ENCODE data around the gene TRABD2B.

The TRABD2B gene

DNA sequence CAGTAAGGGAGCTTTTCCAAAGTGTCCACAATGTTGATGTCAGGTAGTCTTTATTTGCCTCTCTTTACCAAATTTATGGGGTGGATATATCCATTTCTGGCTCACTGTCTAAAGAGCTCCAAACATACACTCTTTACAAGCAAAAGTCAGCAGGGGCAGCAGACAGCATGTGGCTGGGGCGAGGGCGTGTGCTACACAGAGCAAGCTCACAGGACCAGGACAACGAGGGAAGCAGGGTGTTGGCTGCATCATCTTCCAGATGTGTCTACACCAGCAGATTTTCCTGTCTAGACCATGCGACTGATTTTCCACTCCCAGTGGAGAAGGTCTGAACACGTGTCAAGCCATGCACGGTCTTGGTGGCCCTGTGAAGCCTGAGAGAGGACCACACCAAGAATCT is 123.8 kb downstream of the TRABD2B start:
- no peak for DNase-seq

DNA sequence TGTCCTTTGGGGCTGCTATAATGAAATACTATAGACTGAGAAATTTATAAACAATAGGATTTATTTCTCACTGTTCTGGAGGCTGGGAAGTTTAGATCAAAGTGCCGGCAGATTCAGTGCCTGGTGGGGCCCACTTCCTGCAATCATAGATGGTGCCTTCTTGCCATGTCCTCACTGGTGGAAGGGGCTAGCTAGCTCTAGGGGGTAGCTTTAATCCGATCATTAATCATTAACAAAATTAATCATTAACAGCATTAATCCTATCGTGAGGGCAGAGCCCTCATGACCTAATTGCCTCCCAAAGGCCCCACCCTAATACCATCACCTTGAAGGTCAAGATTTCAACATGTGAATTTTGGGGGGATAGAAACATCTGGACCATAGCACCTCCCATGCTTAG is 124.3 kb downstream of the TRABD2B start:
- DNase-seq = no peak

DNA sequence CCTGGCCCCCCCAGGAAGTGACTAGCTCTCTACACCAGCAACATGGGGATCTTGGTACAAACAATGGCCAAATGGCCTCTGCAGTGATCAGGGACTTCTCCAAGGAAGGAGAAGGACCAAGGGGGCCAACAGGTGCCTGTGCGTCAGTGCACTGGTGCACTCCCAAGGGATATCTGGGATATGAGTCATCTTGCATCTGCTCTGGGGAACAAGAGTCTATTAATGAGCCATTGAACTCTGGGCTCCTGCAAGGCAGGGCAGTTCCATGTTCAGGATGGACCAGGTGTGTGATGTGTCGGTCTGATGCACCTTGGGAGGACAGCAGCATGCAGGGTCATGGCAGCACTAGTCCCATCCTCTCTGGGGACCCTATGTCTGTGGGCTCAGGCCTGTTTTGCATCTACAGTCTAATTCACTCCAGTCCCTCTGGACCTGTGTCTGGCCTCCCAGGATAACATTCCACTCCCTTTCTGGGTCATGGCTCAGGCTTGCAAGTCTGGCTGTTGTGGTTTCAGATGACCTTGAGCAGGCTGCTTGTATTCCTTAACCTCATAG is 125.3 kb downstream of the TRABD2B start:
- no peak for DNase-seq

DNA sequence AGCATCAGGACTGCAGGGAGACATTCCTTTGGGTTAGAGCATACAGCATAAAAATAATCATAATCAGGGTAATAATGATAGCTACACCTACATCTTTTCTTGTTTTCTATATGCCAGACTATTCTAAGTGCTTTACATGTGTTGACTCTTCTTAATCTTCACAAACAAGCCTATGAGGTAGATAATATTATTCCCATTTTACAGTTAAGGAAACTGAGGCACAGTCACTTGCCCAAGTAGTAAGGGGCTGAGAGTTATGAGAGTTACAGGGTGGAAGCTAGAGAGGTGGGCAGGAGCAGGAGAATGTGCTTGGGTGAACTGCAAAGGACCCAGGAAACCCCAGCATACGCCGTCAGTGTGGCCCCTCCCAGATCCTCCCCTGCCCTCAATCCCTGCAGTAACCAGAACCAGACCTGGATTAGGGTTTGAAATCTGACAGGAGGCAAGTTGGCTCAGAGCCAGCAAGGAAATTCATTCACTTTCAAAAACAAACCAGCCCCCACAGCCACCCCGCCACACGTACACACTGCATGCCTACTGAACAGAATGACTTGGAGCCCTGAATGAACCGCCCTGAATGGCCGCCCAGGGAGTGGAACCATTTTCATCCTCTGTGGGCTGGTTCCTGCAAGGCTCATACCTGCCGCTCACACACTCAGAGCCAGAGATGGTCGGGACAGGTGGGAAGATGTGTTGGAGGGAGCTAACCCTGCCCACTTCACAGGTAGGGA is 126.1 kb downstream of the TRABD2B start:
- no peak for DNase-seq

DNA sequence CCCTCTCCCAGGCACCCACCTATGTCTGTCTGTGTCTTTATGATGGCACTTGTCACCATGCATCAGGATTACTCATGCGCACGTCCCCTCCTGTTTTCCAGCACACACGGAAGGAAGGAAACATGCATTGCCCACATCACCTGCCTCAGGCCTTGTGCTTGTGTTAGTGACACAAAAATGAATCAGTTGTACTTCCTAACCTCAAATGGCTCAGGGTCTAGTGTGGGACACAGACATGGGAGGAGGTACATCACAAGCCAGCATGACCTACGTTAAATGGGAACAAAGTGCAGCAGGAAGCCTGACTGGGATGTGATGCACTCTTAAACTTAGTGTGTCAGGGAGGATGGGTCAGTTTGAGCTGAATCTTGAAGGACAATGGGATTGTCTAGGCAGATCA is 126.7 kb downstream of the TRABD2B start:
- DNase-seq = no peak

DNA sequence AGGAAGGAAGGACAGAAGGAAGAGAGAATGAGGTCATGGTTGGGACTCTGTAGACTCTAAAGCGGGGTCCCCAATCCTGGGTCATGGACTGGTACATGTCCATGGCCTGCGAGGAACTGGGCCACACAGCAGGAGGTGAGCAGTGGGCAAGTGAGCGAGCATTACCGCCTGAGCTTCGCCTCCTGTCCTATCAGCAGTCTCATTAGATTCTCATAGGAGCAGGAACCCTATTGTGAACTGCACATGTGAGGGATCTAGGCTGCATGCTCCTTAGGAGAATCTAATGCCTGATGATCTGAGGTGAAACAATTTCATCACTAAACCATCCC is 128.9 kb downstream of the TRABD2B start:
- no peak for DNase-seq

DNA sequence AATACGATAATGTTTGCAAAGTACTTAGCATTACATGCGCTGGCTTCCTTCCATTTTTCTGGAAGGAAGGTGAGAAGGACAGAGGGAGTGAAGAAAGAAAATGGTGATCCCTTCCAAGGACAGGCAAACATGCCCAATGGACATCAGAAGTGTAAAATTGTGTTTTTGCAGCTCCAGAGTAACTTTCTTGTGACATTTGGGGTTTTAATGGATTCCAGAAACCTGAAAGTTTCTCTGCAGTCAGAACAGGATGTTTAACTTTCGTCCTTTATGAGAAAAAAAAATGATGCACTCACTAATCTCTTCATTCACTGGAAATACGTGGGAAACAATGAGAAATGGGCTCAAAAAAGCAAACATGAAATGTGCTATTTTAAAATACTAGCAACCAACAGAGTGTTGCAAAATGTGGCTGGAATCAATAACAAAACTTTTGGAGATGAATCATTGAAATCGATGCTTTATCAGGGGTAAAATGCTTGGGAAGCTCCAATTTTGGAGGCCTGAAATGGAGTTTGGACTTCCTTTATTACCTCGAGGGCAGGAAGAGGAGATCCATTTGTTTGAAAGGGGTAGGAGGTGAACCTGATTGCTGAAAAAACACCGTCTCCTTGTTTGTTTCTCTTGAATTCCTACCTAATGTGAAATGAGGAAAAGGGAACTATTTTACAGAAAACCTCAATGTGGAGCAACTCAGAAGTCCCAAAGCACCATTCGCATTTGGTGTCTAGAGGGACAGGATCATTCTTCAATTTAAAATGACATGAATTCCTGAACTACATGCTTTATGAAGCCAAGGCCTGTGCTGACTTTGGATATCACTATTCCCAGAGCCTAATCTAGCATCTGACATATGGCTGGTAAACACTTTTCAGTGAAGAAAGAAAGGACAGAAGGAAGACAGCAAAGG is 129.5 kb downstream of the TRABD2B start:
- DNase-seq = no peak

DNA sequence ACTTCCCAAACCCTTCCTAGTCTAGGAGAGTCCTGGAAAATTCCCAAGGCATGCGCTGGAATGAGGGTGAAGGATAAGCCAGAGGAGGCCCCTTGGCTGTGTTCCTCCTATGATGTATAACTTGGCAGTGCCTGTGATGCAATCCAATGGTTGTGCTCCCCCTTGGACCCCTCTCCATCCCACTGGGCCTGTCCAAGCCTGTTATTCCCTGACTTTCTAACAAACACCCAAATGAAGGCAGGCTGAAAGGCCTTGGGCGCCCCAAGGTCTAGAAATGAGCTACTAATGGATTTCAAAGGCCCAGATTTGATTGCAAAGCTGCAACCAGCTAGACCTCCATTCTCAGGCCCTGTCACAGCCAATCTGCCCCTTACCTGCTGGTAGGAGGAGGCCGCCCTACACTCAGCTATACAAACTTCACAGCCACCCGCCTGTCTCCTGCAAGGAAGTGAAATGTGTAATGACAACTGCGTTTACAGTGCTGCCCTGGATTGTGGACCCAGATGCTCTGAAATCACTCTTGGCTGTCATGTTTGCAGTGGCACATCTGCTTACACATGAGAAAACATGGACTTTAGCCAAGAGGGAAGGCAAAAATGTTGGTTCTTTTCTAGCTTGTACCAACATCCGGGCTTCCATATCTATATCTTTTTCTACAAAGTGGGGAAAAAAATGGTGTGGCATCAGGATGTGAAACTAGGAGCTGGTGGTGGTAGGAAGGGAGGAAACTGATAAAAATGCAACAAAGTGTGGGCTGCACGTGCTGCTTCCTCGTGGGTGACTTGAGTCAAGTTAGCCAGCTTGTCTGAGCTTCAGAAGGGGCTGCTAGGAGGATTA is 130.4 kb downstream of the TRABD2B start:
- no peak for DNase-seq

DNA sequence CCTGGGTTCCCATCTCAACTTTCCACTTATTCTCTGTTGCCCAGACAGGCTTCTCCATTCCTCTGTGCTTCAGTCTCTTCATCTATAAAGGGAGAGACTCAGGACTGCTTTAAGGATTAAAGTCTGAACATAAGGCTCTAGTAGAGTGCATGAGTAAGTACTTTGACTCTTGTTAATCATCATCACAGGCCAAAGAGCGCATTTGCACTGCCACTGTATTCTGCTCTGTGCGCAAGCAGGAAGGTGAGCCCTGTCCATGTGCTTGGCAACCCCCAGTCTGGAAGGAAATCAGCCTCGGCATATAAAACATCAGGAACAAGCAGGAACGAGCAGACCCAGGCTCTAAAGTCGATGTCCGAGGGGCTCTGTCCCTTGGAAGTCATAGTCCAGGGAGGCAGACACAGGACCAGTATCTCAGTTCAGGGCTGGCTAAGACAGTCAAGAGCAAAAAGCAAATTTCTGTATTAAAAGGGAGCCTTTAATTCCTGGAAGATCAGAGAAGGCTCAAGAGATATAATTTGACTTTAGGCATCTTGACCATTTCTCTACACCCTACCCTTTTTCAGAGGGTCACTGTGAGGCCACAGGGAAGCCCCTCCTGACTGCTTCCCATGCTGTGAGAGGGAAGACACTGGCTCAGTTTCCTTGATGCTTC is 131.2 kb downstream of the TRABD2B start:
- no peak for DNase-seq

DNA sequence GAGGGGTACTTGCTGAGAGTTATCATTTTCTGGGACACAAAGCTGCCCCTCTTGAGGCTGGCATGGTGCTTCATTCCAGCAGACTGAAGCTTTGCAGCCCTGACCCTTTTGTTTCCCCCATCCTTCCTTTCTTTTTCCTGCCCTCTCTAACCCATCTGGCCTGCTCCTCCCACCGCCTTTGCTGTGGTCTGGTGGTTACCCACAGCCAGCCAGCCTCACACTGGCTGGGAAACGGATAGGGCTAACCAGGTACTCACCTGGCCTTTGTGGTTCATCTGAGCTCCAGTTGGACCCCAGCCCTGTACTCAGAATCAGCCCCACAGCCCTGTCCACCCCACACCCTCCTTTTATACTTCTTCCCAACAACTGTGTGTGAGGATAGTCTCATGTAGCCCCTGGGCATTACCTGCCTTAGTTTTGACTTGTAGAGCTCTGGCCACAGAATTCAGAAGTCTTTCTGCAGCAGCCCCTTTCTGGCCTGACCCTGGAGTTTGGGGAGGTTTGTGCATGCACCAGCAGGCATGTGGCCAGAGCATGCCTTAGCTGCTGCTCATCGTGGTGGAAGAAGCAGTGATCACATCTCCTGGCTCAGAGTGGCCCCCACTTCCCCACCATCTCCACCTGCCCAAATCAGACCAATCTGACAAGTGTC is 138.0 kb downstream of the TRABD2B start:
- DNase-seq = no peak

DNA sequence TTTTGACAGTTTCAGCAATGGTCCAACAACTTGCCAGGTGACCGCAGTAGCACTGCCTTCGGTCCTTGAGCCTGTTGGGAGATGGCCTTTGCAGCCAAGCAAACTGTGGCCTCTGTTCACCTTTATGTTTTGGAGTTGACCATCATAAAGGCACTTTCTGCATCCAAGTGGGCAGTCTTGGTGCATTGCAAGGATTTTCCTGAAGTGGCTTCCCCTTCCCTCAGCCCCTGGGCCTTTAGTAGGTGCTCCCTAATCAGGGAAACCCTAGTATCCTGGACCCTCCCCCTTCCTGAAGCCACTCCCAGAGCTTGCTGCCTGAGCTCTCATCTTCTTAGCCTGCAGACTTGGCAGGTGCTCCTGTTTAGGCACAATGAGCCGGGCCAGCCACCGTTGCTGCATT is 140.2 kb downstream of the TRABD2B start:
- DNase-seq = no peak

DNA sequence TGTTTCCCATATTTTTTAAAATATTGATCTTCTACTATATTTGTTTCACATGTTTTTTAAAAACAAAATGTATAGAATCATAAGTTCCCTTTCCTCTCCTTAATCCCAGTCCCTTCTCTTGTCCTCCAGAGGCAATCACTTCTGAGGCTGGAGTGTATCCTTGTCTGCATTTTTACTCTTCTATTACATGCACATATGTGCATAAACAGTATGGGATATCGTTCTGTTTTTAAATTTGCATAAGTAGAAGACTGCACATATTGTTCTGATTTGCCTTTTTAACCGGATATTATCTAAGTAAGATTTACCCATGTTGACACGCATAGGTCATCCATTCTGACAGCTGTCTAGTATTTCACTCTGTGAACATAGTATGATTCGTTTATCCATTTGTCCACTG is 142.0 kb downstream of the TRABD2B start:
- DNase-seq = no peak

DNA sequence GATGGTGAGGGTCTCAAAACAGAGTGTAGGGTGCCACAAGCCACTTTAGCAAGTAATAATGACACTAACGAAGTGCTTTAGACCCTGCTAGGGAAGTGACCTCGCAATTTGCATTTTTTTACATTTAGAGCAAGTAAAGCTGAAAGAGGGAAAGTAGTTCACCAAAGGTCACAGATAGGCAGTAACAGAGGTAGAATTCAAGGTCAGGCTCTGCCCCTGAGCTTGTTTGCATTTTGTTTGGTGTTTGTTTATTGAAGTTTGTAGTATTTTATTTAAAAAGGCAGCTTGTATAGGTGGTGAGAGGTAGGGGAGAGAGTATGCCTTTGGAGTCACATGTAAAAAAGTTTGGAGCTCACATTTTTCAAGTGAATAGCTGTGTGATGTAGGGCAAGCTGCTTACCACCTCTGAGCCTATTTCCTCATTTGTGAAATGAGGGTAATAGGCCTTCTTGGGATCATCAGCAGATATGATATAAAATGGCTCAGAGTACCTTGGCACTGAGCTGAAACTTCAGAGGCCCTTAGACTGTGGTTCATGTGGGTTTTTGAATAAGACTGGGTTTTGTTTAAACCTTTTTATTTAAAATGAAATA is 142.5 kb downstream of the TRABD2B start:
- DNase-seq = no peak

DNA sequence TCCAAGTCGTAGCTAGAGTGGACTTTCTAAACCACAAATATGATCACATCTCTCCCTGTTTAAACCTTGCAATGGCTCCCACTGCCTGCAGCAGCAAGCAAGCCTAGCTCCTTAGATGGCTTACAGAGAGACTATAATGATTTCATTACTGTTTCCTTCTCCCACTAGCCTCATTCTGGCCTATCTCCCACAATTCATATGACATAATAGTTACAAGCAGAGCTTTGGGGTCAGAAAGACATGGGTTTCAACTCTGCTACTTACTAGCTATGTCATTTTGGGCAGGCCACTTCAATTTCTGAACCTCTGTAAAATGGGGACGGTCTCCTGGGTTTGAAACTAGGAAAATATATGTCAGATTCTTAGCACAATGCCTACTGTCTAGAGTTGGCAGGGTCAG is 143.3 kb downstream of the TRABD2B start:
- no peak for DNase-seq

DNA sequence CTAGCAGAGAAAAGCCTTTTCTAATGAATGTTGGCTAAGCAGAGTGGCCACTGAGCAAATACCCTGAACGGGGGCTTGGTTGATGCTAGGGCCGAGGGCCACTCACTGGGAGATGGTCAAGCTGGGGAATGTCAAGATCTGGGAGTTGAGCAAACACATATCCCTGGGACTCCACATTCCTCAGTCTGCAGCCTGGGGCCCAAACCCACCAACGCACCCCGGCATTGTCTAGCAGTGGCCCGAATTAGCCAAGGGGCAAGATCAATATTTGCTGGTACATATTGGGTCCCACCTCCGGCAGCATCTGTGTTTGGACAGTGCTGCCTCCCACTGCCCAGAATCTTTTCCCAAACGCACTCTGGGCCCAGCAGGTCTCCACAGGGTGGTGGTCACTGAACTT is 144.1 kb downstream of the TRABD2B start:
- no peak for DNase-seq

DNA sequence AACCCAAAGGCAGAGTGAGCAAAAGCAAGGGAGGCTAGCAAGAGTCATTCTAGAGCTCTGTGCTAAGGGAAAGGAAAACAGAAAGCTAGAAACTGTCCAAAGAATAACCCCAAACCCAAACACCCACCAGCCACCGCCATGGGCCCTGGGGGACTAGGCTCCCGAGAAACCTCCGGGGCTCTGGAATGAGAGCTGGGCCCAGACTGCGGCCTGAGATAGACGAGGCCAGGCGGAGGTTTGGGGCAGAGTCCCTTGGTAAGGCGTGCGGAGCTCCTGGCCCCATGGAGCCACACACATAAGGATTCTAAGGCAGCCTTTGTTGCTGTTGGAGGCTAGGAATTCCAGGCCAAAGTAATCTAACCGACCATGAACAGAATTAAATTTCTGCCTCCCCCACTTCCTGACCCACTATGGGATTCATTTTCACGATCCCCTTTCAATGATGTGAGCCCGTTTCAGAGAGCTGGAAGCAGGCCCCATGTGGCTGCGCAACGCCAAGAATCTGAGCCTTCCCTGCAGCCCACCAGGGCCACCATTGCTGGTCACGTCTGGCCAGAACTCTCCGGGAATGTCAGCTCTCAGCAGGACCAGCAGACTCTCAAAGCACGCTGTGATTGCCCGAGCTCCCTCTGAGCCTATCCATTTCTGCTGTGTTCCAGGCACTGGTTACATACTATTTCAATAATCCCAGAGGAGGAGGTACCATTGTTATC is 145.0 kb downstream of the TRABD2B start:
- no peak for DNase-seq

DNA sequence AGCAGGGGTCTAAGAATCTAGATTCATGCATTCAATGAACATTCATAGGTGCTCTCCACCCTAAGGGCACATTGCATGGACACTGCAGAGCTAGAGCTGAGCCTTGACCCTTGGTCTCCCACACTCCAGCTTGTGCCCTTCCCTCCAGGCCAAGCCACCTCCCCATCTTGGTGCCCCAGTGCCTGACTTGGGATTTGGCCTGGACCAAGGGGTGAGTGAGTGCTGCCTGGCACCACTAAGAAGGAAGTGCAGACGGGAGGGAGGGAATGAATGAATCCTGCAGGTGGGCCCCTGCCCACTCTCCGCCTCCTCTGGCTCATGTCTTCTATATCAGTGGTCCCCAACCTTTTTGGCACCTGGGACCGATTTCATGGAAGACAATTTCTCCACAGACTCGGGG is 146.7 kb downstream of the TRABD2B start:
- DNase-seq = no peak

DNA sequence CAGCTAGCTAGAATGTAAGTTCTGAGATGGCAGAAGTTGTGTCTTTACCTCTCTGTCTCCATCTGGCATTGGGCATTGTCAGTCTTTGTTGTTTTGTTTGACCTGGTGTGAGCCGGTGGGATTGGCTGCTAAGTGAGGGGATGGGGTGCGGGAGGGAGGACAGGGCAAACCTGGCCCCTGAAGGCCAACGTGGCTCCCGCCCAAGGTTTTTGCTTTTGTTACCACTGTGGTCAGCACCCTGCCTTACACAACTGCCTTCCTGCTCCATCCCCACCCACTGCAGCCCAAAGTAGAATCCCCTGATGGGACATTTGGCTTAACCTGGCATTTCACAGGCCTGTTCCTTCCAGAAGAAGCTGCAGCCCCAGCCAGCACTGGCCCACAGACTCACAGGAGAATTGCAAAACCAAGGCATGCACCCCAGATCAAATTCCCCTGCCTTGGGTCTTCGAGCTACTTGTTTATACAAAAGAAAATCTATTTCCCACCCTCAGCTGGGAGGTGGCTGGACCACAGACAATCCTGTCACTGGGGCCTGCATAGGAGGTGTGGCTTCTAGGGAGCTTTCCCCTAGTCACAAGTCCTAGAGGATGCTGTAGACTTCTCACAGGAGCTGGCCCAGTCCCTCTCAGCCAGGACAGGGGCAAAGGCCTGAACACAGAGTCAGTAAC is 147.5 kb downstream of the TRABD2B start:
- no peak for DNase-seq

DNA sequence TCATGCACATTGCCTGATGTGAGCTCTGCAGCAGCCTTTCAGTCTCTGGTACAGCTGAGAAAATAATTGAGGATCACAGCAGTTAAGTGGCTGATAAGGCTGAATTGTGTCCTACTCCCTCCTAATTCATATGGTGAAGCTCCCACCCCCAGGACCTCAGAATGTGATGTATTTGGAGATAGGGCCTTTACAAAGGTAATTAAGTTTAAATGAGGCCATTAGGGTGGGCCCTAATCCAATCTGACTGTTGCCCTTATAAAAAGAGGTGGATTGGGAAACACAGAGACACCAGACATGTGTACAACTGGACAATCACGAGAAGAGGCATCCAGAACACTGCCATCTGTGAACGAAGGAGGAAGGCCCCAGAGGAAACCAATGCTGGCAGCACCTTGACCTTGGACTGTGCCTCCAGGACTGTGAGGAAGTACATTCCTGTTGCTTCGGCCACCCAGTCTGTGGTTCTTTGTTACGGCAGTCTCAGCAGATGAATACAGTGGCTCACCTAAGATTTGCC is 148.1 kb downstream of the TRABD2B start:
- DNase-seq = no peak

DNA sequence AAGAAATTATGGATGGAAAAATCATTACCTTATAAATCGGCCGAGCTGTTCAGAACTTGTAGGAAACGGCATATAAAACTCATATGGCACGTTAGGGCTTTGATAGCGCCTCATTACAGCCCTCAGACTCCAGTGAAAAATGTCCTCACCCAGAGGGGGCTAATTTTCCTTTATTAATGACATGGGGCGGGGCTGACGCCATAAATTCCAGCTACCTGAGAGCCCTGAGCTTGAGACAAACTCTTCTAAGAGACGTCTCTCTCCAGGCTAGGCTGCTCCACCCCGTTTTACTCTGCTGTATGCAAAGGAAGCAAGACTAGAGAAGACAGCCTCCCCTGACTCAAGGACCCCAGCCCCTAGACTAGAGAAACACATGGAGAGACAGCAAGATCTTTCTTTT is 149.4 kb downstream of the TRABD2B start:
- DNase-seq = no peak
